CD4-positive, alpha-beta T cell treated with Interleukin-15 for 4 hours (primary cell): ENCODE measurements around the gene EXOSC7.

Experiments used
- DNase-seq: peaks from one replicate; pipeline ENCODE4 v3.0.0-alpha.2; 2020; ENCODE audit warnings: low spot score

EXOSC7 gene

GRCh38 chr3:44992555-44993470, 16.8 kb downstream of the EXOSC7 start:
- peak; percentile 18 for DNase-seq

GRCh38 chr3:44993471-44994205, 17.6 kb downstream of the EXOSC7 start:
- DNase-seq, result no peak

- no peak for DNase-seq
Observed at GRCh38 chr3:44995142-44995770, 19.2 kb downstream of the EXOSC7 start.

GRCh38 chr3:44996556-44996969, 20.5 kb downstream of the EXOSC7 start:
- DNase-seq, result no peak

GRCh38 chr3:44999782-45000181, 23.7 kb downstream of the EXOSC7 start:
- no peak for DNase-seq

- DNase-seq, result no peak
Observed at GRCh38 chr3:45000823-45001222, 24.8 kb downstream of the EXOSC7 start.

GRCh38 chr3:45001738-45002137, 25.7 kb downstream of the EXOSC7 start:
- DNase-seq, result no peak

- no peak for DNase-seq
Observed at GRCh38 chr3:45002139-45002660, 26.2 kb downstream of the EXOSC7 start.

- DNase-seq, result no peak
Observed at GRCh38 chr3:45002720-45003119, 26.7 kb downstream of the EXOSC7 start.

GRCh38 chr3:45003406-45003805, 27.4 kb downstream of the EXOSC7 start:
- no peak for DNase-seq

GRCh38 chr3:45003859-45004258, 27.8 kb downstream of the EXOSC7 start:
- no peak for DNase-seq

- no peak for DNase-seq
Observed at GRCh38 chr3:45007091-45007490, 31.0 kb downstream of the EXOSC7 start.

GRCh38 chr3:45008117-45008516, 32.1 kb downstream of the EXOSC7 start:
- DNase-seq, result no peak

GRCh38 chr3:45009868-45010267, 33.8 kb downstream of the EXOSC7 start:
- no peak for DNase-seq

GRCh38 chr3:45010811-45011333, 34.8 kb downstream of the EXOSC7 start:
- DNase-seq, result no peak

GRCh38 chr3:45011756-45012508, 35.9 kb downstream of the EXOSC7 start:
- no peak for DNase-seq

- DNase-seq, result no peak
Observed at GRCh38 chr3:45012577-45012976, 36.5 kb downstream of the EXOSC7 start.

GRCh38 chr3:45016916-45017315, 40.9 kb downstream of the EXOSC7 start:
- no peak for DNase-seq

GRCh38 chr3:45017821-45018220, 41.8 kb downstream of the EXOSC7 start:
- no peak for DNase-seq

GRCh38 chr3:45020534-45020933, 44.5 kb downstream of the EXOSC7 start:
- DNase-seq, result no peak

- DNase-seq, result no peak
Observed at GRCh38 chr3:45021524-45022297, 45.7 kb downstream of the EXOSC7 start.
